ENCODE data around the gene SOX6.

- TF ChIP-seq CTCF (IDR thresholded peaks at IDR 0.05; ENCODE audit: poor library complexity, severe bottlenecking) (no peak), RAD21 (conservative IDR thresholded peaks at IDR 0.05) (no peak), REST (IDR thresholded peaks at IDR 0.05; ENCODE audit: borderline replicate concordance) (no peak), POLR2AphosphoS5 (IDR thresholded peaks at IDR 0.05) (no peak), EZH2 (IDR thresholded peaks at IDR 0.05; ENCODE audit: borderline replicate concordance, insufficient read depth, low read length, poor library complexity, severe bottlenecking) (no peak), EP300 (conservative IDR thresholded peaks at IDR 0.05; ENCODE audit: poor library complexity, severe bottlenecking) (no peak)
Observed at GRCh38 chr11:15918674-15919073, 437.7 kb downstream of the SOX6 start.
